K562 (cell line): ENCODE measurements around the gene GUK1. TPM values are rescaled to one million over a fixed set of nuclear protein-coding genes. Genes with fewer than 3 reads are reported as not detected.

ENCODE experiments used
- ATAC-seq: fragments of 200-7000 bp; cut with Tn5 transposase; 3 replicates; pipeline ENCODE4 v1.9.1; 2020; ENCODE audit warnings: moderate library complexity
- BruUV-seq: library from RNA; stranded (reverse); fragments of 400-500 nt; replicated peaks from 2 replicates; lab custom pipeline; 2021; lab: Mats Ljungman, UMichigan
- CTCF ChIA-PET: fragments of 300-600 bp; formaldehyde crosslinking; extraction: SDS; loops from one replicate; lab custom pipeline; 2021; ENCODE audit warnings: low intra/inter-chr PET ratio; lab: Yijun Ruan, JAX
- POLR2A ChIA-PET: fragments of 300-600, 350-650 bp; sonication (Branson Sonifier 250); formaldehyde crosslinking; extraction: SDS; loops from one replicate; lab custom pipeline; 2021; ENCODE audit warnings: antibody characterized with exemption, inconsistent platforms; lab: Yijun Ruan, JAX
- DNase-seq, 4 experiments: peaks; one replicate each; pipeline versions ENCODE4 v3.0.0 to v3.0.0-alpha.2; 2011 to 2018; ENCODE audit warnings: low spot score in 3 of 4, mixed read lengths in 3 of 4; ENCODE audit errors: extremely low read depth in 1 of 4
- FAIRE-seq: peaks from 2 replicates; lab custom pipeline; 2011; peaks lifted over from hg19 to GRCh38; lab: Jason Lieb, UNC
- H2AFZ ChIP-seq: 2 replicates; pipeline ENCODE4 v1.6.0; 2011; ENCODE audit warnings: low read depth, low read length, control low read depth, inconsistent platforms
- H3K27ac ChIP-seq: fragments of 200-600 bp; 3 replicates; pipeline ENCODE4 v1.8.0; 2011; ENCODE audit warnings: low read depth, mild to moderate bottlenecking, control low read depth, inconsistent platforms, low read length, moderate library complexity, mixed read lengths; ENCODE audit errors: extremely low read depth
- H3K27me3 ChIP-seq, 2 experiments: fragments of 300-600 bp in 1 of 2; 2 replicates in 1 of 2; 3 replicates in 1 of 2; pipeline versions ENCODE4 v1.6.0 to v1.8.0; 2011; ENCODE audit warnings: inconsistent platforms in 2 of 2, low read length in 2 of 2, mild to moderate bottlenecking in 1 of 2, mixed read lengths in 1 of 2, moderate library complexity in 1 of 2; ENCODE audit not compliant: control insufficient read depth in 2 of 2, insufficient read depth in 2 of 2
- H3K36me3 ChIP-seq: fragments of 300-600 bp; 3 replicates; pipeline ENCODE4 v1.8.0; 2011; ENCODE audit warnings: mild to moderate bottlenecking, low read length, inconsistent platforms; ENCODE audit not compliant: control insufficient read depth, insufficient read depth
- H3K4me1 ChIP-seq, 2 experiments: fragments of 200-600 bp in 1 of 2; replicated peaks in 1 of 2; 2 replicates in 1 of 2; 3 replicates in 1 of 2; pipeline versions ENCODE4 v1.5.1 to v1.8.0; 2011; ENCODE audit warnings: inconsistent platforms in 2 of 2, low read length in 2 of 2, mild to moderate bottlenecking in 1 of 2, mixed read lengths in 1 of 2, moderate library complexity in 1 of 2; ENCODE audit not compliant: control insufficient read depth in 2 of 2, insufficient read depth in 2 of 2
- H3K4me2 ChIP-seq: 2 replicates; pipeline ENCODE4 v1.6.1; 2011; ENCODE audit warnings: low read length, control low read depth, inconsistent platforms, mixed read lengths; ENCODE audit not compliant: insufficient read depth
- H3K4me3 ChIP-seq: fragments of 200-600 bp; sonication (generic), shearing (Covaris generic); 2 replicates; pipeline ENCODE4 v1.5.1; 2016; ENCODE audit warnings: control low read depth, inconsistent platforms
- H3K79me2 ChIP-seq: fragments of 200-600 bp; 3 replicates; pipeline ENCODE4 v1.8.0; 2011; ENCODE audit warnings: low read length, inconsistent platforms; ENCODE audit not compliant: control insufficient read depth, insufficient read depth
- H3K9ac ChIP-seq, 2 experiments: 2 replicates each; pipeline versions ENCODE4 v1.6.0 to v1.6.1; 2011; ENCODE audit warnings: low read depth in 2 of 2, low read length in 2 of 2, control low read depth in 1 of 2, inconsistent platforms in 1 of 2, mild to moderate bottlenecking in 1 of 2, mixed read lengths in 1 of 2; ENCODE audit not compliant: insufficient read depth in 1 of 2
- H3K9me1 ChIP-seq: one replicate; pipeline ENCODE4 v1.6.0; 2011; ENCODE audit warnings: inconsistent platforms, mild to moderate bottlenecking, low read length, moderate library complexity; ENCODE audit not compliant: control insufficient read depth, insufficient read depth
- H3K9me3 ChIP-seq: replicated peaks from 2 replicates; pipeline ENCODE4 v1.5.1; 2011; ENCODE audit warnings: low read depth, low read length, inconsistent platforms; ENCODE audit not compliant: control insufficient read depth, insufficient read depth
- H4K20me1 ChIP-seq: replicated peaks from 2 replicates; pipeline ENCODE4 v1.6.1; 2011; ENCODE audit warnings: low read length, inconsistent platforms, mixed read lengths; ENCODE audit not compliant: control insufficient read depth, insufficient read depth
- HNRNPLL ChIP-seq: fragments of 200-400 bp; formaldehyde crosslinking; IDR thresholded peaks from 2 replicates; pipeline ENCODE4 v1.6.1; 2017; ENCODE audit warnings: low read length, low read depth, mild to moderate bottlenecking; ENCODE audit not compliant: poor library complexity, severe bottlenecking
- ZBTB7A ChIP-seq: IDR thresholded peaks from 2 replicates; pipeline ENCODE4 v1.6.1; 2011; ENCODE audit warnings: low read depth, mild to moderate bottlenecking, low read length, moderate library complexity, borderline replicate concordance; ENCODE audit not compliant: control insufficient read depth
- WGBS: fragments of 100-300 bp; shearing (Covaris generic); methylation state at CpG from one replicate; pipeline ENCODE4 v1.1.6; 2016; ENCODE audit warnings: low coverage, mixed read lengths; ENCODE audit not compliant: insufficient coverage; ENCODE audit errors: missing lambda C conversion rate; 5-methylcytosine and 5-hydroxymethylcytosine counted together
- in situ Hi-C: fragments of 300-500 bp; cut with MboI; formaldehyde crosslinking; loops from 4 replicates; pipeline ENCODE4 v1.15.0; 2018; ENCODE audit warnings: inconsistent platforms, mixed read lengths
- intact Hi-C: fragments of 100-400 bp; cut with micrococcal nuclease; formaldehyde crosslinking; loops from 2 replicates; pipeline ENCODE4 v1.14.2; 2022
- polyA plus RNA-seq, 8 experiments: library from polyadenylated mRNA; depleted of rRNA in 4 of 8; stranded (reverse) in 5 of 8; unstranded in 3 of 8; fragments of >200 nt; fragmentation: Nextera tagmentation in 2 of 8; fragmentation: Illumina TruSeq in 1 of 8; extraction: Ambion mirVana in 2 of 8; extraction: Trizol in 1 of 8; gene quantifications; 2 replicates each; pipeline versions ENCODE4 v1.2.1 to v1.2.3, GENCODE V29; 2011 to 2014; ENCODE audit warnings: inconsistent platforms in 1 of 8, missing spikeins in 1 of 8
- total RNA-seq, 7 experiments: library from RNA; depleted of rRNA in 6 of 7; stranded (reverse); fragments of >200 nt in 6 of 7; fragmentation: Illumina TruSeq in 2 of 7; extraction: Trizol in 2 of 7; gene quantifications; 2 replicates each; pipeline versions ENCODE4 v1.2.1 to v1.2.3, GENCODE V29; 2011 to 2021; ENCODE audit warnings: low replicate concordance in 1 of 7
- TF ChIP-seq, protein P1 (sequence below): sonication (generic); formaldehyde crosslinking; IDR thresholded peaks from 2 replicates; pipeline ENCODE4 v1.8.0; 2022; ENCODE audit warnings: mild to moderate bottlenecking, missing genetic modification reagents

The GUK1 gene
- total and polyA plus RNA-seq, 9 of the 15 experiments (the other 6 are each of a cell fraction or from before 2014, with no cell fraction given): 7.0 to 331 (median 132) TPM

GRCh38 chr1:228144993-228145343 lies 4.9 kb downstream of the GUK1 start:
- peak; percentile 70 for FAIRE-seq
- H3K9ac ChIP-seq: peak overlapping the region; percentile 37 to 86
- BruUV-seq: no TSS peak
- no peak overlapping the region for H2AFZ ChIP-seq
- CTCF ChIA-PET: no interaction called here
- no peak for DNase-seq
- intact Hi-C loops: loop anchor here (1.0 kb wide), 1 partner anchor 19 kb away; no protein-coding TSS in a partner anchor
- peaks cover 68% of the 10 kb centered on the region for H4K20me1 ChIP-seq
- H3K4me3 ChIP-seq: no peak overlapping the region
- H3K4me1 ChIP-seq: peaks cover 67 to 98% of the 10 kb centered on the region in 2 experiments
- H3K27ac ChIP-seq: peak overlapping the region; percentile 58
- POLR2A ChIA-PET: interaction anchor here (0.7 to 6.0 kb wide), 10 partner anchors 9 to 314 kb away, joined by 3 to 47 read pairs (median 4); partner anchors contain the start of genes ARF1 and IBA57
- H3K27me3 ChIP-seq: no peaks in the 10 kb centered on the region
- no peaks in the 10 kb centered on the region for H3K9me3 ChIP-seq
- peaks cover 24% of the 10 kb centered on the region for H3K9me1 ChIP-seq
- peak overlapping the region; percentile 74 for H3K4me2 ChIP-seq
- TF ChIP-seq ZBTB7A (0 out of 2 replicates have a peak, but pooled peaks have one; percentile 16), HNRNPLL (no peak)
- TF ChIP-seq, protein P1, sequence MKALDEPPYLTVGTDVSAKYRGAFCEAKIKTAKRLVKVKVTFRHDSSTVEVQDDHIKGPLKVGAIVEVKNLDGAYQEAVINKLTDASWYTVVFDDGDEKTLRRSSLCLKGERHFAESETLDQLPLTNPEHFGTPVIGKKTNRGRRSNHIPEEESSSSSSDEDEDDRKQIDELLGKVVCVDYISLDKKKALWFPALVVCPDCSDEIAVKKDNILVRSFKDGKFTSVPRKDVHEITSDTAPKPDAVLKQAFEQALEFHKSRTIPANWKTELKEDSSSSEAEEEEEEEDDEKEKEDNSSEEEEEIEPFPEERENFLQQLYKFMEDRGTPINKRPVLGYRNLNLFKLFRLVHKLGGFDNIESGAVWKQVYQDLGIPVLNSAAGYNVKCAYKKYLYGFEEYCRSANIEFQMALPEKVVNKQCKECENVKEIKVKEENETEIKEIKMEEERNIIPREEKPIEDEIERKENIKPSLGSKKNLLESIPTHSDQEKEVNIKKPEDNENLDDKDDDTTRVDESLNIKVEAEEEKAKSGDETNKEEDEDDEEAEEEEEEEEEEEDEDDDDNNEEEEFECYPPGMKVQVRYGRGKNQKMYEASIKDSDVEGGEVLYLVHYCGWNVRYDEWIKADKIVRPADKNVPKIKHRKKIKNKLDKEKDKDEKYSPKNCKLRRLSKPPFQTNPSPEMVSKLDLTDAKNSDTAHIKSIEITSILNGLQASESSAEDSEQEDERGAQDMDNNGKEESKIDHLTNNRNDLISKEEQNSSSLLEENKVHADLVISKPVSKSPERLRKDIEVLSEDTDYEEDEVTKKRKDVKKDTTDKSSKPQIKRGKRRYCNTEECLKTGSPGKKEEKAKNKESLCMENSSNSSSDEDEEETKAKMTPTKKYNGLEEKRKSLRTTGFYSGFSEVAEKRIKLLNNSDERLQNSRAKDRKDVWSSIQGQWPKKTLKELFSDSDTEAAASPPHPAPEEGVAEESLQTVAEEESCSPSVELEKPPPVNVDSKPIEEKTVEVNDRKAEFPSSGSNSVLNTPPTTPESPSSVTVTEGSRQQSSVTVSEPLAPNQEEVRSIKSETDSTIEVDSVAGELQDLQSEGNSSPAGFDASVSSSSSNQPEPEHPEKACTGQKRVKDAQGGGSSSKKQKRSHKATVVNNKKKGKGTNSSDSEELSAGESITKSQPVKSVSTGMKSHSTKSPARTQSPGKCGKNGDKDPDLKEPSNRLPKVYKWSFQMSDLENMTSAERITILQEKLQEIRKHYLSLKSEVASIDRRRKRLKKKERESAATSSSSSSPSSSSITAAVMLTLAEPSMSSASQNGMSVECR (CRISPR knock-in tag): peak; percentile 21; the same call in 1 of the 2 replicates
- WGBS: 41% methylated on average over 8 of the region's 8 CpGs
- peaks cover 63% of the 10 kb centered on the region; the same call in 2 of the 3 replicates for H3K36me3 ChIP-seq
- H3K79me2 ChIP-seq: peaks cover 94% of the 10 kb centered on the region
- ATAC-seq: no peak
- in situ Hi-C loops: no loop called here
